Smooth muscle cell (in vitro differentiated cells): ENCODE data around the gene HSFX1. TPM values are rescaled to one million over a fixed set of nuclear protein-coding genes. Genes with fewer than 3 reads are reported as not detected.
"Not testable (repeated sequence)": the region's sequence is repeated elsewhere in the genome, so short reads cannot be mapped to it uniquely, and the experiment has no call there.

Source experiments
- DNase-seq: peaks from one replicate; lab custom pipeline; 2025; ENCODE audit not compliant: unreplicated experiment; lab: John Stamatoyannopoulos, UW
- H2AFZ ChIP-seq: fragments of 200-600 bp; sonication (generic); 2 replicates; pipeline ENCODE4 v1.6.0; 2016; ENCODE audit warnings: antibody characterized with exemption, low read depth, mild to moderate bottlenecking
- H3F3A ChIP-seq: fragments of 200-600 bp; sonication (generic); 2 replicates; pipeline ENCODE4 v1.6.0; 2017; ENCODE audit warnings: antibody characterized with exemption, low read depth
- H3K27ac ChIP-seq: fragments of 200-600 bp; sonication (generic); 2 replicates; pipeline ENCODE4 v1.5.1; 2016; ENCODE audit warnings: low read depth, mild to moderate bottlenecking
- H3K27me3 ChIP-seq: fragments of 200-600 bp; sonication (generic); 2 replicates; pipeline ENCODE4 v1.6.1; 2016; ENCODE audit warnings: low read depth, mild to moderate bottlenecking
- H3K36me3 ChIP-seq: fragments of 200-600 bp; sonication (generic); 2 replicates; pipeline ENCODE4 v1.5.1; 2016; ENCODE audit warnings: low read depth
- H3K4me1 ChIP-seq: fragments of 200-600 bp; sonication (generic); 2 replicates; pipeline ENCODE4 v1.5.1; 2016; ENCODE audit warnings: low read depth
- H3K4me2 ChIP-seq: fragments of 200-600 bp; sonication (generic); 2 replicates; pipeline ENCODE4 v1.6.0; 2016; ENCODE audit warnings: mild to moderate bottlenecking
- H3K4me3 ChIP-seq: fragments of 200-600 bp; sonication (generic); 2 replicates; pipeline ENCODE4 v1.5.1; 2016; ENCODE audit warnings: mild to moderate bottlenecking
- H3K79me2 ChIP-seq: fragments of 200-600 bp; sonication (generic); 2 replicates; pipeline ENCODE4 v1.6.0; 2016; ENCODE audit warnings: low read depth, mild to moderate bottlenecking
- H3K9ac ChIP-seq: fragments of 200-600 bp; sonication (generic); 2 replicates; pipeline ENCODE4 v1.6.0; 2016; ENCODE audit warnings: low read depth
- H3K9me3 ChIP-seq: fragments of 200-600 bp; sonication (generic); replicated peaks from 2 replicates; pipeline ENCODE4 v1.5.1; 2016; ENCODE audit warnings: low read depth
- H4K20me1 ChIP-seq: fragments of 200-600 bp; sonication (generic); 2 replicates; pipeline ENCODE4 v1.6.0; 2016; ENCODE audit warnings: low read depth
- CTCF ChIP-seq: fragments of 200-600 bp; sonication (generic); IDR thresholded peaks from 2 replicates; pipeline ENCODE4 v1.5.1; 2017; ENCODE audit warnings: borderline replicate concordance, mild to moderate bottlenecking, antibody characterized with exemption; ENCODE audit not compliant: insufficient read depth, poor library complexity, severe bottlenecking
- WGBS: methylation state at CpG from one replicate; pipeline ENCODE4 v1.1.7; 2016; ENCODE audit warnings: low lambda C conversion rate; 5-methylcytosine and 5-hydroxymethylcytosine counted together
- polyA plus RNA-seq: library from polyadenylated mRNA; unstranded; fragments of >200 nt; fragmentation: Nextera tagmentation; extraction: Ambion mirVana; gene quantifications from 2 replicates; pipeline ENCODE4 v1.2.1, GENCODE V29; 2016
- total RNA-seq: library from RNA; depleted of rRNA; stranded (reverse); fragments of >200 nt; gene quantifications from 2 replicates; pipeline ENCODE4 v1.2.3, GENCODE V29; 2014

HSFX1 gene
- total RNA-seq: 0.31 and 1.7 TPM in 2 replicates
- polyA plus RNA-seq: 1.1 TPM in 2 replicates

- H3K27ac ChIP-seq, H4K20me1 ChIP-seq, H3K9me3 ChIP-seq, H3K27me3 ChIP-seq, H3K9ac ChIP-seq, H3K4me2 ChIP-seq, H3K79me2 ChIP-seq, H3K36me3 ChIP-seq, H3K4me1 ChIP-seq, H3K4me3 ChIP-seq, H3F3A ChIP-seq, DNase-seq, H2AFZ ChIP-seq: not testable (repeated sequence)
- no CpG with 5 or more reads among the region's 17 CpGs for WGBS
Measured at GRCh38 chrX:149773768-149774167, at the start of gene HSFX1. HSFX1 (plus strand) TSS chrX:149774068; CDS start chrX:149774682, 614 bp downstream.

- H3K79me2 ChIP-seq, H3K9me3 ChIP-seq, H4K20me1 ChIP-seq, H3K4me2 ChIP-seq, H2AFZ ChIP-seq, H3K4me3 ChIP-seq, H3K9ac ChIP-seq, H3K27me3 ChIP-seq, DNase-seq, H3K36me3 ChIP-seq, H3K4me1 ChIP-seq, H3F3A ChIP-seq, H3K27ac ChIP-seq: not testable (repeated sequence)
- 69% methylated on average over 3 of the region's 7 CpGs for WGBS
Measured at GRCh38 chrX:149727308-149727707, 46.6 kb upstream of the HSFX1 start.

GRCh38 chrX:149742269-149742668 is 31.6 kb upstream of the HSFX1 start:
- DNase-seq, H3F3A ChIP-seq, H3K36me3 ChIP-seq, H3K27me3 ChIP-seq, H3K9me3 ChIP-seq, H3K4me3 ChIP-seq, H4K20me1 ChIP-seq, H2AFZ ChIP-seq, H3K79me2 ChIP-seq, H3K27ac ChIP-seq, H3K4me1 ChIP-seq, H3K9ac ChIP-seq, H3K4me2 ChIP-seq: not testable (repeated sequence)
- 67% methylated on average over 1 of the region's 6 CpGs for WGBS

GRCh38 chrX:149746390-149747007 is 27.4 kb upstream of the HSFX1 start:
- not testable (repeated sequence) for H3K36me3 ChIP-seq, H3K27ac ChIP-seq, H3K27me3 ChIP-seq, H3K4me2 ChIP-seq, H4K20me1 ChIP-seq, H3K79me2 ChIP-seq, H2AFZ ChIP-seq, DNase-seq, H3K9ac ChIP-seq, H3F3A ChIP-seq, H3K9me3 ChIP-seq, H3K4me1 ChIP-seq, H3K4me3 ChIP-seq
- WGBS: 84% methylated on average over 3 of the region's 6 CpGs

- TF ChIP-seq CTCF: no peak
- Histone ChIP-seq H3K4me2 (no peak overlapping the region), H3K4me3 (no peak overlapping the region), H3K9me3 (no peaks in the 10 kb centered on the region), H3K36me3 (no peaks in the 10 kb centered on the region), H3K27me3 (no peaks in the 10 kb centered on the region), H3K4me1 (no peaks in the 10 kb centered on the region), H3K9ac (no peak overlapping the region), H3K27ac (no peak overlapping the region), H3F3A (no peaks in the 10 kb centered on the region), H4K20me1 (no peaks in the 10 kb centered on the region), H3K79me2 (no peaks in the 10 kb centered on the region), H2AFZ (no peak overlapping the region)
- no peak for DNase-seq
- WGBS: 84% methylated on average over 8 of the region's 8 CpGs
Measured at GRCh38 chrX:149757206-149758067, 16.4 kb upstream of the HSFX1 start.
